CD4-positive, alpha-beta T cell treated with Interleukin-21 for 1 hour (primary cell): ENCODE results near the gene RIPK4.

Experiments
- DNase-seq: peaks from one replicate; pipeline ENCODE4 v3.0.0-alpha.2; 2020

RIPK4 gene

GRCh38 chr21:41752231-41752681, 14.6 kb downstream of the RIPK4 start:
- no peak for DNase-seq

GRCh38 chr21:41751611-41752011, 15.2 kb downstream of the RIPK4 start:
- DNase-seq = no peak

- DNase-seq = no peak
Measured at GRCh38 chr21:41750532-41751151, 16.2 kb downstream of the RIPK4 start.

- no peak for DNase-seq
Measured at GRCh38 chr21:41750051-41750450, 16.8 kb downstream of the RIPK4 start.

GRCh38 chr21:41749286-41749685, 17.6 kb downstream of the RIPK4 start:
- no peak for DNase-seq

- DNase-seq = no peak
Measured at GRCh38 chr21:41747943-41748738, 18.7 kb downstream of the RIPK4 start.

- no peak for DNase-seq
Measured at GRCh38 chr21:41746744-41747006, 20.2 kb downstream of the RIPK4 start.

- no peak for DNase-seq
Measured at GRCh38 chr21:41745971-41746743, 20.7 kb downstream of the RIPK4 start.

- no peak for DNase-seq
Measured at GRCh38 chr21:41745026-41745820, 21.6 kb downstream of the RIPK4 start.

- no peak for DNase-seq
Measured at GRCh38 chr21:41744028-41744930, 22.6 kb downstream of the RIPK4 start.

GRCh38 chr21:41743321-41744027, 23.4 kb downstream of the RIPK4 start:
- no peak for DNase-seq

GRCh38 chr21:41742073-41742875, 24.6 kb downstream of the RIPK4 start:
- DNase-seq = no peak

GRCh38 chr21:41741253-41742072, 25.4 kb downstream of the RIPK4 start:
- no peak for DNase-seq

- DNase-seq = no peak
Measured at GRCh38 chr21:41740604-41741252, 26.1 kb downstream of the RIPK4 start.

GRCh38 chr21:41739936-41740335, 26.9 kb downstream of the RIPK4 start:
- no peak for DNase-seq

- DNase-seq = no peak
Measured at GRCh38 chr21:41739011-41739410, 27.8 kb downstream of the RIPK4 start.

GRCh38 chr21:41737651-41738324, 29.1 kb downstream of the RIPK4 start:
- no peak for DNase-seq

- DNase-seq = no peak
Measured at GRCh38 chr21:41736423-41736822, 30.4 kb downstream of the RIPK4 start.
